ENCODE data around the gene PTBP3.

GRCh38 chr9:112301420-112301819 is 32.0 kb downstream of the PTBP3 start:
- TF ChIP-seq CEBPB (IDR thresholded peaks at IDR 0.05) (no peak), CTCF (IDR thresholded peaks at IDR 0.05) (no peak), RFX5 (IDR thresholded peaks at IDR 0.05) (no peak), CBX2 (IDR thresholded peaks at IDR 0.05; ENCODE audit: borderline replicate concordance, low read depth) (no peak), POLR2A (IDR thresholded peaks at IDR 0.05; ENCODE audit: low read length) (no peak), PHF8 (IDR thresholded peaks at IDR 0.05; ENCODE audit: borderline replicate concordance, low read depth) (no peak), REST (IDR thresholded peaks at IDR 0.05) (no peak), TP53 (CRISPR knock-in tag; IDR thresholded peaks at IDR 0.05) (no peak), JUNB (IDR thresholded peaks at IDR 0.05) (no peak), ELK1 (IDR thresholded peaks at IDR 0.05; ENCODE audit: low read depth, low read length) (no peak), MAX (IDR thresholded peaks at IDR 0.05) (no peak), PBX3 (IDR thresholded peaks at IDR 0.05) (no peak)

Data from A549 (cell line).